Measurements from ENCODE around the gene ZBTB17. TPM values are rescaled to one million over a fixed set of nuclear protein-coding genes. Genes with fewer than 3 reads are reported as not detected.

Gene ZBTB17
- total RNA-seq, 1 donor from 2014 or later: 51.5 TPM

- Mint-ChIP-seq H3K4me1 (peaks cover 41% of the 10 kb centered on the region), H3K9me3 (no peaks in the 10 kb centered on the region), H3K36me3 (ENCODE audit: low read depth) (peaks cover 19% of the 10 kb centered on the region), H3K27me3 (ENCODE audit: low read depth) (no peaks in the 10 kb centered on the region), H3K27ac (ENCODE audit: unreplicated experiment) (no peak overlapping the region), H3K4me3 (no peak overlapping the region)
- DNase-seq (ENCODE audit: low read depth, low spot score): no peak
- no peak for TF ChIP-seq CTCF (conservative IDR thresholded peaks at IDR 0.05)
Measured at GRCh38 chr1:15963968-15964648, 11.8 kb downstream of the ZBTB17 start.

- no peak overlapping the region for H3K27ac Mint-ChIP-seq (ENCODE audit: unreplicated experiment)
- no peak for TF ChIP-seq CTCF (conservative IDR thresholded peaks at IDR 0.05)
- peaks cover 17% of the 10 kb centered on the region for H3K36me3 Mint-ChIP-seq (ENCODE audit: low read depth)
- H3K4me3 Mint-ChIP-seq: no peak overlapping the region
- no peaks in the 10 kb centered on the region for H3K9me3 Mint-ChIP-seq
- DNase-seq (ENCODE audit: low read depth, low spot score): no peak
- H3K27me3 Mint-ChIP-seq (ENCODE audit: low read depth): no peaks in the 10 kb centered on the region
- peaks cover 44% of the 10 kb centered on the region for H3K4me1 Mint-ChIP-seq
Measured at GRCh38 chr1:15963363-15963967, 12.4 kb downstream of the ZBTB17 start.

- Mint-ChIP-seq H3K27me3 (ENCODE audit: low read depth) (no peaks in the 10 kb centered on the region), H3K27ac (ENCODE audit: unreplicated experiment) (no peak overlapping the region), H3K9me3 (no peaks in the 10 kb centered on the region), H3K4me3 (no peak overlapping the region), H3K36me3 (ENCODE audit: low read depth) (peaks cover 11% of the 10 kb centered on the region), H3K4me1 (peaks cover 43% of the 10 kb centered on the region)
- DNase-seq (ENCODE audit: low read depth, low spot score): no peak
- TF ChIP-seq CTCF (conservative IDR thresholded peaks at IDR 0.05): no peak
Measured at GRCh38 chr1:15962671-15963362, 13.1 kb downstream of the ZBTB17 start.

GRCh38 chr1:15962176-15962575 is 13.7 kb downstream of the ZBTB17 start:
- Mint-ChIP-seq H3K4me1 (peaks cover 44% of the 10 kb centered on the region), H3K4me3 (no peak overlapping the region)
- no peak for DNase-seq (ENCODE audit: low read depth, low spot score)

GRCh38 chr1:15961492-15961891 is 14.4 kb downstream of the ZBTB17 start:
- DNase-seq (ENCODE audit: low read depth, low spot score): no peak
- H3K36me3 Mint-ChIP-seq (ENCODE audit: low read depth): peaks cover 5% of the 10 kb centered on the region
- no peak for TF ChIP-seq CTCF (conservative IDR thresholded peaks at IDR 0.05)
- H3K4me3 Mint-ChIP-seq: no peak overlapping the region
- H3K4me1 Mint-ChIP-seq: peaks cover 43% of the 10 kb centered on the region
- H3K27me3 Mint-ChIP-seq (ENCODE audit: low read depth): no peaks in the 10 kb centered on the region
- no peaks in the 10 kb centered on the region for H3K9me3 Mint-ChIP-seq
- no peak overlapping the region for H3K27ac Mint-ChIP-seq (ENCODE audit: unreplicated experiment)

More at GRCh38 chr1:15962176-15962575, 13.7 kb downstream of the ZBTB17 start:
- H3K27ac Mint-ChIP-seq (ENCODE audit: unreplicated experiment): no peak overlapping the region
- H3K9me3 Mint-ChIP-seq: no peaks in the 10 kb centered on the region
- no peak for TF ChIP-seq CTCF (conservative IDR thresholded peaks at IDR 0.05)
- peaks cover 5% of the 10 kb centered on the region for H3K36me3 Mint-ChIP-seq (ENCODE audit: low read depth)
- H3K27me3 Mint-ChIP-seq (ENCODE audit: low read depth): no peaks in the 10 kb centered on the region

Data from neural crest cell (in vitro differentiated cells).